Stimulated activated CD4-positive, alpha-beta T cell treated with anti-CD3 and anti-CD28 coated beads, Interleukin-12 subunit alpha, Interleukin-12 subunit beta, amount 100 ng/mL, for 48 hours (primary cell): ENCODE data around the gene RSAD2.
"Not testable (repeated sequence)": the region's sequence is repeated elsewhere in the genome, so short reads cannot be mapped to it uniquely, and the experiment has no call there.

Experiments
- DNase-seq, 3 donors: peaks; one replicate each; pipeline ENCODE4 v3.0.0-alpha.2; 2020; ENCODE audit warnings: low read depth in 2 of 3, low spot score in 1 of 3

Gene RSAD2

DNA sequence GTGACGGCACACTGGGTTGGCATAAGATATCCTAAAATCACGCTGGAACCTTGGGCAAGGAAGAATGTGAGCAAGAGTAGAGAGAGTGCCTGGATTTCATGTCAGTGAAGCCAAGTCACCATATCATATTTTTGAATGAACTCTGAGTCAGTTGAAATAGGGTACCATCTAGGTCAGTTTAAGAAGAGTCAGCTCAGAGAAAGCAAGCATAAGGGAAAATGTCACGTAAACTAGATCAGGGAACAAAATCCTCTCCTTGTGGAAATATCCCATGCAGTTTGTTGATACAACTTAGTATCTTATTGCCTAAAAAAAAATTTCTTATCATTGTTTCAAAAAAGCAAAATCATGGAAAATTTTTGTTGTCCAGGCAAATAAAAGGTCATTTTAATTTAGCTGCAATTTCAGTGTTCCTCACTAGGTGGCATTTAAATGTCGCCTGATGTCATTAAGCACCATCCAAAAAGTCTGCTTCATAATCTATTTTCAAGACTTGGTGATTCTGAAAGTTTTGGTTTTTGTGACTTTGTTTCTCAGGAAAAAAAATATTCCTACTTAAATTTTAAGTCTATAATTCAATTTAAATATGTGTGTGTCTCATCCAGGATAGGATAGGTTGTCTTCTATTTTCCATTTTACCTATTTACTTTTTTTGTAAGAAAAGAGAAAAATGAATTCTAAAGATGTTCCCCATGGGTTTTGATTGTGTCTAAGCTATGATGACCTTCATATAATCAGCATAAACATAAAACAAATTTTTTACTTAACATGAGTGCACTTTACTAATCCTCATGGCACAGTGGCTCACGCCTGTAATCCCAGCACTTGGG lies 19.6 kb downstream of the RSAD2 start:
- no peak for DNase-seq

DNA sequence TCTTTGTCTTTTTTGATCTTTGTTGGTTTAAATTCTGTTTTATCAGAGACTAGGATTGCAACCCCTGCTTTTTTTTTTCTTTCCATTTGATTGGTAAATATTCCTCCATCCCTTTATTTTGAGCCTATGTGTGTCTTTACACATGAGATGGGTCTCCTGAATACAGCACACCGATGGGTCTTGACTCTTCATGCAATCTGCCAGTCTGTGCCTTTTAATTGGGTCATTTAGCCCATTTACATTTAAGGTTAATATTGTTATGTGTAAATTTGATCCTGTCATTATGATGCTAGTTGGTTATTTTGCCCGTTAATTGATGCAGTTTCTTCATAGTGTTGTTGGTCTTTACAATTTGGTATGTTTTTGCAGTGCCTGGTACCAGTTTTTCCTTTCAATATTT lies 25.0 kb downstream of the RSAD2 start:
- not testable (repeated sequence) for DNase-seq

DNA sequence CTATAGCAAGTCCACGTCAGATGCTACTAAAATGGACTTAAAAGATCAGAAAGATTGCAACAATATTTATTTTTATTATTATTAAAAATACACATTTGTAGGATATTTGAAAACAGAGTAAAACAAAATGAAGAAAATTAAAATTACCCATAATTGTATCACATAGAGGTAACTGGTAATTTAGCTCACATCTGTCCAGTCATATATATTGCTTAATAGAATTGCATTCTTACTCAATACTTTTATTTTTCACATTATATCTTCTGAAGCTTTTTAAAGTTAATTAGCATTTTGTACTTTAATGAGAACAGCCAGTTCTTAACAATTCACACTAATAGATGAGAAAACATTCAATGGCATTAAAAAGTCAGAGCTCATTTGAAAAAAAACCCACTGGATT lies 28.1 kb downstream of the RSAD2 start:
- DNase-seq, result no peak

DNA sequence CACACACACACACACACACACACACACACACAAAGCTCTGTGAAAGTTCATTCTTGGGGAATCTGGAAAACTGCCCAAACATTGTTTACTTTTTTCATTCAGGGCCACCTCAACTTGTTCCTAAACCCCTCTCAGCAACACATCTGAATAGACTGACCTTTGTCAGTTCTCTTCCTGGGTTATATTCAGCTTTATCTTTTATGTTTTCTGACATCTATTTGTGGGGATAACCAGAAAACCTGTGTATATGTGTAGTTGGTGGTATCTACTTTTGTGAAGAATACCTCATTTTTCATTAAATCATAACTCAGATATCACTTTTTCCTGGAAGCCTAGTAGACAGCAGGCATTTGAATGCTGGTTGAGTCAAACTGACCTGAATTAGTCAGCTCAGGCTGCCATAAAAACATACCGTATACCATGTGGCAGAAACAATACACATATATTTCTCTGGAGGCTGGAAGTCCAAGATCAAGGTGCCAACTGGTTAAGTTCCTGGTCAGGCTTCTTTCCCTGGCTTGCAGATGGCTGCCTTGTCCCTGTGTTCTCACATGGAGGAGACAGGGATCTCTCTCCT lies 28.7 kb downstream of the RSAD2 start:
- no peak for DNase-seq

DNA sequence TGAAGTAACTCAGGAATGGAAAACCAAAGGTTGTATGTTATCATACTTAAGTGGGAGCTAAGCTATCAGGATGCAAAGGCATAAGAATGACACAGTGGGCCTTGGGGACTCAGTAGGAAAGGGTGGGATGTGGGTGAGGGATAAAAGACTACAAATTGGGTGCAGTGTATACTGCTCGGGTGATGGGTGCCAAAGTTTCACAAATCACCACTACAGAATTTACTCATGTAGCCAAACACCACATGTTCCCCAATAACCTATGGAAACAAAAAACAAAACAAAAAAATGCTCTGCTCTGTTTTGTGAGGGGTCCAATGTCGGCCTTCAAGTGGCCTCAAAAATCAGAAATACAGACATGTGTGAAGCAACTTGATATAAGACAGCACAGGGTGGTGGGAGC lies 30.7 kb downstream of the RSAD2 start:
- DNase-seq, result no peak

DNA sequence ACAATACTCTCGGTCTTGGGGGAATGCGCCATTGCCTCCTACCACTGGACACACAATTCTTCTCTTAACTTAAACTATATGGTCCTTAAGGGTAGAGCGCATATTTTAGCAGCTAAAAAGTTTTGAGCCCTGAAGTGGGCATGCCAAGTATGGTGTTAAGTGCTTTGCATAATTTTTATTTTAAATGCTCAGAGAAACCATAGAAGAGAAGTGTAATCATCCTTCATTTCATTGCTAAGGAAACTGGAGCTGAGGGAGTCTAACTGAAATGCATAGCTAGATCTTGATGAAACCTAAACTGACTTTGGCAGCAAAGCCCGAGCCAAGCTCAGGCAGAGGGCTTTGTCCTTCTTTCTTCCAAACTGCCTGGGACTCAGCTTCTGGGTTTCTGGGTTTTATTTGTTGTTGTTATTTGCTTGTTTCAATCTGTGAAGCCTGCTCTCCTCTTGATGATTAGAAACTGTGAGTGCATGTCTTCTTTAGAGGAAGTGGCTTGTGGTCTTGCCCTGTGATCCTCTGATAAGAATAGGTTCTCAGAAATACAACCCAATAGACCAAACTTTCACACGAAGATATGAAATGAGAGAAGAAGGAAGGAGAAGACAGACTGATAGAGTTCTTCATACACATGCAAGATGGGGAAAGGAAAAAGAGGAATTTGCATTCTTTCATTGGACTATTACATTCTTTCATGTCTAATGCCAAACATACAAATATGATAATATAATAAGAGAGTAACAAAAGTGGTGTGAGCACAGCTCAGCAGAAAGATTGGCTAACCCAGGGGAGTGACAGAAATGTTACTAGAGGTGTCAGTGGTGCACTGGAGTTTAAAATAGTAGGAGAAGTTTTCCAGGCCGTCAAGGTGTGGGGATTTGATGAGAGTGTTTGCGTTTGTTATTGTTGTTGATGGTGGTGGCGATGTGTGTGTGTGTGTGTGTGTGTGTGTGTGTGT lies 32.1 kb downstream of the RSAD2 start:
- DNase-seq, result no peak

DNA sequence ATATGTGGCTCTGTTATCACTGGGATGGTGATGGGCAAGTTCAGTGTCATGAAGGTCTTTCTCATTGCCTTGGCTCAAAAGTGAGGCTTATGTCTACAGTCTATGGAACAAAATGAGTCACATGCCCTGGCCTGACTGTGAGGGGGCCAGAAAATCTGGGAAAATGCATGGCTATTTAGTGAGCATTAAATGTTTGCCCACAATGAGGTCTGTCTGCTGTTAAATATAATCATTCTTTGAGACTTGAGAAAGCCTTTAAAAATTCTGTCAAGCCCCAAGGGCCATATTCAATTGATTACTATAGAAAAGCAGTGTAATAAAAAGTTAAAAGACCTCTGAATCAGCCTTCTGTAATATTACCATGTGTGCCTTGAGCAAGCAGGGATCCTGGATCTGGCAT lies 34.1 kb downstream of the RSAD2 start:
- DNase-seq, result no peak

DNA sequence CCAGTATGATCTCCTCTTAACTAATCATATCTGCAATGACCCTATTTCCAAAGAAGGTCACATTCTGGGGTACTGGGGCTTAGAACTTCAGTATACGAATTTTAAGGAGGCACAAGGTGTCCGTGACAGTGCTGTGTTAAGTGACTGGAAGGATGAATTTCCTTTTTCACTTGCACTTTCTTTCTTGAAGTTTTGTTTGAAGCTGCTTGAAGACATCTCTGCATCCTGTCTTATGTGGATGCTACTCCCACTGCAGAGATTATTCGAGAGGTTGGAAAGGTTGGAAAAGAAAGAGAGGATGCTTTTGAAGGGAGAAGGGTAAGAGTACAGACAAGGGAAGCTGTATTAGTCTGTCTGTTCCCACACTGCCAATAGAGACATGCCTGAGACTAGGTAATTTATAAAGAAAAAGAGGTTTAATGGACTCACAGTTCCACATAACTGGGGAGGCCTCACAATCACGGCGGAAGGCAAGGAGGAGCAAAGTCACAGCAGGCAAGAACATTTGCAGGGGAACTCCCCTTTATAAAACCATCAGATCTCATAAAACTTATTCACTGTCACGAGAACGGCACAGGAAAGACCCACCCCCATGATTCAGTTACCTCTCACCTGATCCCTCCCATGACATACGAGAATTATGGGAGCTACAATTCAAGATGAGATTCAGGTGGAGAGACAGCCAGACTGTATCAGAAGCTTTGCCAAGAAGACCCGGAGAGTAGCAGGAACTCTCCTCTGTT lies 36.0 kb downstream of the RSAD2 start:
- peak in 1 of 3 donors; percentile 44 for DNase-seq

DNA sequence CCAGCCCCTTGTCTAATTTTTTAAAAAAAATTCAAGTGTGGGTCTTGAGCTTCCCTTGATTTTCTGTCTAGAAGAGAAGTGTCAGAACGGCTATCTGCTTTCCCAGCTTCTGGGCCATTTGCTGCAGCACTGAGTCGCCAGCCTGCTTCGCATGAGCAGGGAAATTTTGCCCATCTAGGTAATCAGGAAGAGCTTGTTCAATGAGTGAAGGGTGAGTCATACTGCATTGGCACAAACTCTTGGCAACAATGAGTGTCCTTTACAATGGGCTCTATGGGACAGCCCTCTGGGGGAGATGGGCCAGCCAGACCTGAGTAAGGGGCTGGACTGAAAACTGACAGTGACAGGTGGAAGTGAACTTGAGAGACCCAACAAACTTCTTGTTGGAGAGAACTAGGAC lies 37.3 kb downstream of the RSAD2 start:
- DNase-seq, result no peak

DNA sequence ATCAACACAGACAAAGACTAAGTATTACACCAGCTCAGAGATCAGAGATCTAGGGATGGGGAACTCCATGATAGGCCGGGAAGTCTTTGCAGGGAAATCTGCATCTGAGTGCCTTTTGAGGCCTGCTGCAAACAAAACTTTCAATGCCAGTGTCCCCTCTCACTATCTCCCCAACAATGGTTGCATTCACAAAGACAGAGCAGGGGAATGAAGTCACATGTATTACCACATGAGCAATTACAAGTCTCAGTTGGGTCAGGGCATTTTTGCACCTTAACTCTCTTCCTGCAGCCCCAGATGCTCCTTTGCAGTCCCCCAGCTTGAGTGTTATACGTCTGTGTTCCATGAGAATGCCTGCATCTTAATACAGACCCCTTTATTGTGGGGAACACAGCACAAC lies 37.8 kb downstream of the RSAD2 start:
- DNase-seq, result no peak

DNA sequence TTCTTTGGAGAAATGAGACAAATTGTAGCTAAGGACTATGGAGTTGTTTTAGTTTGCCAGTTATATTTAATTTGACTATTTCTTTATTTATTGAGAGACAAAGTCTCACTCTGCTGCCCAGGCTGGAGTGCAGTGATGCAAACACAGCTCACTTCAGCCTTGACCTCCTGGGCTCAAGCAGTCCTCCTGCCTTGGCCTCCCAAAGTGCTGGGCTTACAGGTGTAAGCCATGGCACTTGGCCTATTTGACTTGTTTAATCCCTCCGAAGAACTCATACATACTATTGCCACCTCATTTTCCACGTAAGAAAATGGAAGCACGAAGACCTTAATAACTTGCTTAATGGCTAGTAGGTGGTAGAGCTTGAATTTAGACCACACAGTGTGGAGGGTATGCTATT lies 38.6 kb downstream of the RSAD2 start:
- no peak for DNase-seq

DNA sequence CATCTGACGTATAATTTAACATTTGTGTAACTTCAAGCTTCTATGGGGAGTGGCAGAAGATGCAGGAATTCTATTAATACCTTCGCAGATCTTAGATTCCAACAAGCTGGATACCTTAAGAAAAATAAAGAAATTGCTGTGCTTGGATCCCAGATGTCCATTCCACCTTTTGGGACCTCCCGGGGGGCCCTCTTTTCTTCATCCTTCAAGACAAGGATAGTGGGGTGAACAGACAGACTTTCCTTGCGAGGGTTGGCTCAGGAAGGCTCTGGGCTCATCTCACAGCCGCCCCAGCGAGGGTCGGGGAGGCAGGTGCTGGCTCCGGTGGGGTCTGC lies 39.1 kb downstream of the RSAD2 start:
- DNase-seq, result no peak

DNA sequence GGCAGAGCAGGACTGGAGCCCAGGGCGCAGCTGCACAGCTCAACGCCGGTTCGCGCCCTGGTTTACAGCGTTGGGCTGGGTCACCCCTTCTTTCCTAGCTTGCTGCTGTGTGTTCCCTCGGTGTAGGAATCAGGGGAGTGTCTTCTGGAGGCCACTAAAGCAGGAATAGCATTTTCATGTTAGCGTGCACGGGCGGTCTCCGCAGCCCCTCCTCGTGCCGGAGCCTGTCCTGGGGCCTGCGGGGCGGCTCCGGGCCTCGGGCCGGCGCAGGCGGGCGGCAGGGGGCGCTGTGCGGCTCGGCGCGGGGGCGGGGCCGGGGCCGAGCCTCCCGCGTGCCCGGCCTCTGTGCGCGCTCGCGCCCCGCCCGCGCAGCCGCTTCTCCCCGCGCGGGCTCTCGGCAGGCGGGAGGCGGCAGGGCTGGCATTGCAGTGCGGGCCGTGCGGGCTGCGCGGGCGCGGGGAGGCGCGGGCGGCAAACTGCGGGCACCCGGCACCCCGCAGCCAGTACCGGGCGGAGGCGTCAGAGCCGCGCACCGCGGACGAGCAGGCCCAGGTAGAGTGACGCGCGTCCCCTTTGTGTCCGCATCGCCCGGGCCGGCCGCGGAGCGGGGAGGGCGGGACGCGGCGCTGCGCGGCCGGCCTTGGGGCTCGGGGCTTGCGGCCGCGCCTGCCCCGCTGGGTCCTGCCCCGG lies 39.6 kb downstream of the RSAD2 start, which contains the start of gene RNF144A:
Gene RNF144A (plus strand): TSS at position 342 of the 690 bp plus-strand sequence. CDS start 79,515 bp downstream, outside the sequence.
- DNase-seq, result peak; percentile 40 to 72 (median 60)

DNA sequence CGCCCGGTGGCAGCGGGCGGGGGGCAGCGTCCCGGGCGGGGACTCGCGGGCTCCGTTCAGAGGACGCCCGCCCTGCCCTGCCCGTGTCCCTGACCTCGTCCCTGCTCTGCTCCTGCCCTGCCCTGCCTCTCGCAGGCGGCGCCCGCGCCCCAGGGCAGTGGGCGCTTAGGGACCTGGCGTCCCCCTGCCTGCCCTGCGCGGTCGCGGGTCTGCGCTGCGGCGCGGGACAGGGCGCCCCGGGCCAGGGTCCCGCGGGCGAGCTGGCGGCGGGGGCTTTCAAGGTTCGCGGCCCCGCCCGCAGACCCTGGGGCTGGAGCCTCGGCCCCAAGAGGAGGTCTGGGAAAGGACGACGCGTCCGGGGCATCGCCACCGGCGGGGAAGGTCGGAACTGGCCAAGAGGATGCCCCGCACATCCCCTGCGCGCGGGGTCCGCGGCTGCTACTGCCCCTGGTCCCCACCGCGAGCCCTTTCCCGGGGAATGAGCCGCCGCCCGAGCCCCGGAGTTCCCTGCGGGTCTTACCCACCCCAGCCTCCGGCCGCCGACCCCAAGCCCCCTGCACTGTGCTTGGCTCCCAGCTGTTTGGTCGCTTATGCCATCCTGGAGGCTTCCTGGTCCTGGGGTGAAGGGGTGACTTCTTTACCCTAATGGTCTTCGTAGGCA lies 40.3 kb downstream of the RSAD2 start:
- no peak for DNase-seq

DNA sequence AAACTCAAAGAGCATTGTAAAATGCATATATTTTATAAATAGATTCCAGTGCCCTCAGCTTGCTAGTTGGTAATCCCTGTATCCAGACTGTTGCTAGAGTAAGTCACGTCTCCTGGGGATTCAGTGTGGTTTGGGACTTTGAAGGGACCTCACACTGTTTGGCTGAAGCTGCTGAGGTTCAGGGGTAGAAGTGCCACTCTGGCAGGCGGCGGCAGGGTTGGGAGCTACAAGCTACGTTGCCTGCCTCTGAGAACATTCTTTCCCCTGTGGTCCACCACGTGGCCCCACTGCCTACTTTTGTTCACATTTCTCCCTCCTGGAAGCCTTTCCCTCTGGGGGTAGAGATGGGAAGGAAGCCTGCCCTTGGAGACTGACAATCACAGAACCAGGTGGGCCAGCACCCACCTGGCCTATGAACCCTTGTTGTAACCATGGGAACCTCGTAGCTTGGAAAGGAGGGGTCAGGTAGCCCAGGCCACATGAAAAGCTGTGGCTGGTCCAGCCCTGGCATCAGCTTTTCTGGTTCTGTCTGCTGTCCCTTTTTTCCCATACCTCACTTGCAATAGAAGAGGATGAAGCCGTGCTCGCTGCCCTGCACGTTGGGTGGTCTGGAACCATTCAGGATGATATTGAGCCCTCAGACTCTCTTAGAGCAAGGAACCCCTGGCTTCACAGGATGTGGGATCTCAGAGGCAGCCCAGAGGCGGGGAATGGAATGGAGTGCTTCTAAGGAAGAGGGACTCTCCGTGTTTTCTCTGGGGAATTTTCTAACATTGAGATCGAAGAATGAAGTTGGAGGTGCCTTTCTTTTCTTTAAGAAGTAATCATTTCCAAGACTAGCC lies 42.5 kb downstream of the RSAD2 start:
- DNase-seq, result no peak

DNA sequence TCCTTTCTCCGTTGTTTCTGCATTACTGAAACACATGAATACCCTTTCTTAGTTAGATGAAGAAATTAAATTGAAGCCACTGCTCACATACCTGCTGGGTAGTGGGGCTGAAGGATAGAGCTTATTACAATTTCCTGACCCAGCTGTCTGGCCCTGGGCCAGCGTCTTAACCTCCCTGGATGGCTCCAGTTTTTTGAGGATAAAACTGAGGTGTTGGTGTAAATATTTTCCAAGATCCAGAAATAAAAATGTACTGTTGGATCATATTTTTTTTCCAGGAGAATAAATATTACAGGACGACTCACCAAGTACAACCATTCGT lies 43.1 kb downstream of the RSAD2 start:
- no peak for DNase-seq

DNA sequence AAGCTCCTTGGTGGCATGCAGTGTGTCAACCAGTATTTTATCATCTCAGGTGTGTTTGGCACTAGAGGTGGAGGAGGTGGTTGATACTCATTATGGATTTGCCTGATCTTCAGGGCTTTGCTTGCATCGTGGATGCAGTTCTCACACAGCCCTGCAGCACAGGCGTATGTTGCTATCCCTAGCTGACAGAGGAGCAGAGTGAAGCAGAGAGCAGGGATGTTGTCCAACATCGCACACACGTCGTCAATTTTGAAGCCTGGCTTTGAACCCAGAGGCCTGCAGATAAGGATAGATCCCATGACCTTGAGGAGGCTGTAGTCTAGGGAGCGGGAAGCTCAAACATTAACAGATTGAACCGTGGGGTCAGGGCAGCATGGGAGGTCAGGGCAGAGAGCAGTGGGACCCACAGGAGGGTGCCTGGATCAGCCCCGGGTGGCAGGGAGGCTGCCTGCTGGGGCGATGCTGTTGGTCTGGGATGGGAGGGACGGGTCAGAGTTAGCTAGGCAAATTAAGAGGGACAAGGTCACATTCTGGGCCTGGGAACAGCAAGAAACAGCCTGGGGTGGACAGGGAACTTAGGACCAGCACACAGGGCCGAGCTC lies 43.8 kb downstream of the RSAD2 start:
- DNase-seq, result no peak

DNA sequence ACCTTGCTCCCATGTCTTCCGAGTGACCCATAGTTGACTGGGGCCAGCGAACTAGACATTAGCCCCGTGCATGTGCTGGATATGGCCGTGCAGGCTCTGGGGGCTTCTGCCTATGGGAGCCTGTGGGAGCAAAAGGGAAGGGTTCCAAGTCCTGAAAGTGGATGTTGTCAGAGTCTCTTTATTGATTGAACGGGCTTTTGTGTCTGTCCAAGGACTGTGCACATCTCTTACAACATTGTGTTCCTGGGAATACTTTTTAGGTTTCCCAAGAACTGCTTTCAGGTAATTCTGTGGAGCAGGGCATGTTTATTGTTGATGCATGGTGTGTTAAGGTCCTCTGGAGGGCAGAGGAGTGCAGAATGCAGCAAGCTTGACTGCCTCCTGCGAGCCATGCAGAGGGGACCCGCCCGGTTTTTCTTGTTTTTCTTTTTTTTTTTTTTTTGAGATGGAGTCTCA lies 44.7 kb downstream of the RSAD2 start:
- no peak for DNase-seq

DNA sequence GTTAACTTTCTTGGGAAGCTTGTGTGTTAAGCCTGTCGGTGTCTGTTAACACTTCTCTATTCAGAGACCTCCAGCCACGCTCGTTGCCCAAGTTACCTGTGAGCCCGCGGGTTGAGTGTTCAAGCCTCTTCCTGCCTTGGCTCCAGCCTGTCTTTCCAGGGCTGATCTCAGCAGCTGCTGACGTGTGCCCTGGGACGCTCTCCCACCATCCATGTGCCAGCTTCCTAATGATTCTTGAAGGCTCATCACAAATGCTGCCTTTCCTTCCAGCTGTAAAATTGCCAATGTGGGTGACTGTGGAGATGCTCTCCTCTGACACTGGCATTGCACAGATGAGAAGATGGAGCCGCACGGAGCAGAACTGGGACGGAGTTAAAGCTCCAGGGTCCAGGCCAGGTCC lies 45.7 kb downstream of the RSAD2 start:
- DNase-seq, result no peak
